Measurements from ENCODE around the gene ZSCAN2. TPM values are rescaled to one million over a fixed set of nuclear protein-coding genes. Genes with fewer than 3 reads are reported as not detected.

Gene ZSCAN2
- total and polyA plus RNA-seq, 2 of the 8 experiments (the other 6 are each of a cell fraction or from before 2014, with no cell fraction given), result 23.6 to 52.4 TPM

- H3K9ac ChIP-seq (replicated peaks in 1 of 4; ENCODE audit: extremely low read depth in 1 of 4, low read depth in 3 of 4, low read length in 3 of 4), result no peak overlapping the region
- H3K4me2 ChIP-seq (ENCODE audit: insufficient read depth in 1 of 2, low read depth in 2 of 2, low read length in 2 of 2), result no peak overlapping the region
- DNase-seq (ENCODE audit: low read depth in 1 of 2, low spot score in 2 of 2), result no peak
- H2AFZ ChIP-seq (ENCODE audit: low read length), result no peak overlapping the region
- H3K4me1 ChIP-seq (replicated peaks in 1 of 4; ENCODE audit: control insufficient read depth in 3 of 4, insufficient read depth in 4 of 4, low read length in 3 of 4), result no peaks in the 10 kb centered on the region
- H2BK120ac ChIP-seq (replicated peaks; ENCODE audit: low read depth, low read length), result no peak overlapping the region
- H3K36me3 ChIP-seq (ENCODE audit: control insufficient read depth in 2 of 4, insufficient read depth in 4 of 4, low read length in 3 of 4), result peaks cover 31 to 74% (median 64%) of the 10 kb centered on the region in 4 experiments
- no peaks in the 10 kb centered on the region for H3K79me2 ChIP-seq (ENCODE audit: control insufficient read depth in 1 of 2, insufficient read depth in 2 of 2, low read length in 2 of 2)
- no peak overlapping the region for H3K4me3 ChIP-seq (ENCODE audit: extremely low read depth in 1 of 4, insufficient read depth in 2 of 4, low read depth in 3 of 4, low read length in 4 of 4)
- no peak overlapping the region for H2AK5ac ChIP-seq (ENCODE audit: low read depth, low read length)
- H3K4ac ChIP-seq (replicated peaks; ENCODE audit: insufficient read length, low read depth, low read length), result no peak overlapping the region
- no peaks in the 10 kb centered on the region for H3K27me3 ChIP-seq (replicated peaks in 1 of 4; ENCODE audit: control insufficient read depth in 3 of 4, extremely low read depth in 1 of 4, insufficient read depth in 3 of 4, low read length in 3 of 4)
- H4K8ac ChIP-seq (ENCODE audit: extremely low read depth, insufficient read depth, low read length), result no peak overlapping the region
- H3K79me1 ChIP-seq (ENCODE audit: low read depth, low read length), result no peaks in the 10 kb centered on the region; the same call in 1 of the 2 replicates
- H2BK12ac ChIP-seq (ENCODE audit: low read depth, low read length), result no peak overlapping the region
- no peak overlapping the region for H3K14ac ChIP-seq (ENCODE audit: insufficient read length)
- no peak for FAIRE-seq
- H4K20me1 ChIP-seq (replicated peaks in 1 of 2; ENCODE audit: control insufficient read depth in 1 of 2, insufficient read depth in 2 of 2, low read length in 2 of 2), result peaks cover 4 to 7% of the 10 kb centered on the region in 2 experiments
- no peak overlapping the region for H3K23ac ChIP-seq (ENCODE audit: insufficient read length)
- ChIA-PET POLR2A (ENCODE audit: partially characterized antibody) (interaction anchor here (0.6 to 5.0 kb wide), 8 partner anchors 7 to 227 kb away, joined by 3 to 38 read pairs (median 4); partner anchors contain the start of genes WDR73 and ZSCAN2), CTCF (ENCODE audit: partially characterized antibody) (interaction anchor here (0.7 to 1.8 kb wide), 4 partner anchors 10 to 282 kb away, joined by 3 to 14 read pairs (median 4); no protein-coding TSS in a partner anchor)
- no peak overlapping the region for H3K56ac ChIP-seq (replicated peaks; ENCODE audit: insufficient read length, low read depth, low read length)
- no peak overlapping the region for H2BK20ac ChIP-seq (ENCODE audit: low read length)
- H2BK5ac ChIP-seq (ENCODE audit: low read depth, low read length), result no peak overlapping the region
- no peaks in the 10 kb centered on the region for H3K9me3 ChIP-seq (ENCODE audit: insufficient read depth in 2 of 2, low read depth in 1 of 2, low read length in 1 of 2)
- H3K18ac ChIP-seq (ENCODE audit: extremely low read depth, low read length), result no peak overlapping the region
- 91% methylated on average over 10 of the region's 10 CpGs; no CpG with 5 or more reads in 1 of the 2 experiments for WGBS, 2 experiments (ENCODE audit: extremely low coverage in 1 of 2, insufficient coverage in 1 of 2, insufficient read length in 1 of 2, insufficient replicate concordance in 2 of 2, low coverage in 1 of 2, low lambda C conversion rate in 2 of 2, missing lambda C conversion rate in 1 of 2)
- no peak overlapping the region for H4K91ac ChIP-seq (replicated peaks; ENCODE audit: insufficient read length, low read length)
- no peak overlapping the region for H3K27ac ChIP-seq (ENCODE audit: low read depth, low read length)
- H2BK15ac ChIP-seq (ENCODE audit: low read length), result no peak overlapping the region
- no peaks in the 10 kb centered on the region for H3K23me2 ChIP-seq (ENCODE audit: low read depth, low read length)
- no peak overlapping the region for H4K5ac ChIP-seq (ENCODE audit: insufficient read length, low read depth, low read length)
- TF ChIP-seq GTF2F1 (IDR thresholded peaks at IDR 0.05; ENCODE audit: borderline replicate concordance, low read depth, low read length), result no peak
- TF ChIP-seq CTCF (IDR thresholded peaks at IDR 0.05; ENCODE audit: control extremely low read depth in 1 of 3, insufficient read depth in 1 of 3, low read depth in 1 of 3, low read length in 3 of 3), result no peak
- TF ChIP-seq TAF1 (IDR thresholded peaks at IDR 0.05; ENCODE audit: low read depth, low read length), result no peak
- TF ChIP-seq, protein P1, sequence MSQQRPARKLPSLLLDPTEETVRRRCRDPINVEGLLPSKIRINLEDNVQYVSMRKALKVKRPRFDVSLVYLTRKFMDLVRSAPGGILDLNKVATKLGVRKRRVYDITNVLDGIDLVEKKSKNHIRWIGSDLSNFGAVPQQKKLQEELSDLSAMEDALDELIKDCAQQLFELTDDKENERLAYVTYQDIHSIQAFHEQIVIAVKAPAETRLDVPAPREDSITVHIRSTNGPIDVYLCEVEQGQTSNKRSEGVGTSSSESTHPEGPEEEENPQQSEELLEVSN (IDR thresholded peaks at IDR 0.05), result no peak
- no peak for TF ChIP-seq EGR1 (IDR thresholded peaks at IDR 0.05; ENCODE audit: borderline replicate concordance, low read depth, low read length)
Measured at GRCh38 chr15:84645997-84646396, 45.2 kb downstream of the ZSCAN2 start.

Data from H1 (cell line).